ENCODE results near the gene OR13J1. TPM values are rescaled to one million over a fixed set of nuclear protein-coding genes. Genes with fewer than 3 reads are reported as not detected.
A peak's percentile ranks its signal among the peaks of the same experiment; 100 is the strongest.

OR13J1 gene
- total RNA-seq, 1 donor from 2014 or later, result not detected

- H3K27ac Mint-ChIP-seq (ENCODE audit: unreplicated experiment), result peak within 1 kb of the TSS; percentile 89
Observed at GRCh38 chr9:35828716-35829083, 41.5 kb downstream of the OR13J1 start, which contains the start of gene FAM221B. FAM221B (minus strand) TSS chr9:35828732; CDS start chr9:35826161, 2,571 bp downstream.

GRCh38 chr9:35827486-35827885 is 42.7 kb downstream of the OR13J1 start:
- no peak for DNase-seq (ENCODE audit: low read depth, low spot score)
- no peak overlapping the region for H3K27ac Mint-ChIP-seq (ENCODE audit: unreplicated experiment)
- TF ChIP-seq CTCF (conservative IDR thresholded peaks at IDR 0.05), result no peak
- H3K4me1 Mint-ChIP-seq, result peaks cover 44% of the 10 kb centered on the region
- no peaks in the 10 kb centered on the region for H3K27me3 Mint-ChIP-seq (ENCODE audit: low read depth)
- no peaks in the 10 kb centered on the region for H3K36me3 Mint-ChIP-seq (ENCODE audit: low read depth)
- H3K9me3 Mint-ChIP-seq, result no peaks in the 10 kb centered on the region
- H3K4me3 Mint-ChIP-seq, result peak overlapping the region; percentile 1

More at GRCh38 chr9:35828716-35829083, 41.5 kb downstream of the OR13J1 start, which contains the start of gene FAM221B:
- no peaks in the 10 kb centered on the region for H3K36me3 Mint-ChIP-seq (ENCODE audit: low read depth)
- no peak for TF ChIP-seq CTCF (conservative IDR thresholded peaks at IDR 0.05)
- H3K27me3 Mint-ChIP-seq (ENCODE audit: low read depth), result no peaks in the 10 kb centered on the region
- H3K4me3 Mint-ChIP-seq, result peak within 1 kb of the TSS; percentile 89
- DNase-seq (ENCODE audit: low read depth, low spot score), result peak; percentile 62
- H3K9me3 Mint-ChIP-seq, result no peaks in the 10 kb centered on the region
- H3K4me1 Mint-ChIP-seq, result peaks cover 48% of the 10 kb centered on the region

GRCh38 chr9:35826071-35826701 is 44.0 kb downstream of the OR13J1 start:
- Mint-ChIP-seq H3K4me3 (peak overlapping the region; percentile 80), H3K27me3 (ENCODE audit: low read depth) (no peaks in the 10 kb centered on the region), H3K9me3 (no peaks in the 10 kb centered on the region), H3K4me1 (peaks cover 32% of the 10 kb centered on the region), H3K27ac (ENCODE audit: unreplicated experiment) (no peak overlapping the region), H3K36me3 (ENCODE audit: low read depth) (no peaks in the 10 kb centered on the region)
- TF ChIP-seq CTCF (conservative IDR thresholded peaks at IDR 0.05), result peak; percentile 67
- no peak for DNase-seq (ENCODE audit: low read depth, low spot score)

- Mint-ChIP-seq H3K4me1 (peaks cover 5% of the 10 kb centered on the region), H3K27me3 (ENCODE audit: low read depth) (no peaks in the 10 kb centered on the region), H3K9me3 (no peaks in the 10 kb centered on the region), H3K27ac (ENCODE audit: unreplicated experiment) (no peak overlapping the region), H3K36me3 (ENCODE audit: low read depth) (no peaks in the 10 kb centered on the region), H3K4me3 (no peak overlapping the region)
- no peak for DNase-seq (ENCODE audit: low read depth, low spot score)
- TF ChIP-seq CTCF (conservative IDR thresholded peaks at IDR 0.05), result no peak
Observed at GRCh38 chr9:35822926-35823325, 47.3 kb downstream of the OR13J1 start.

- Mint-ChIP-seq H3K27ac (ENCODE audit: unreplicated experiment) (no peak overlapping the region), H3K4me1 (peaks cover 13% of the 10 kb centered on the region), H3K9me3 (no peaks in the 10 kb centered on the region), H3K27me3 (ENCODE audit: low read depth) (no peaks in the 10 kb centered on the region), H3K4me3 (peak overlapping the region; percentile 4), H3K36me3 (ENCODE audit: low read depth) (no peaks in the 10 kb centered on the region)
- DNase-seq (ENCODE audit: low read depth, low spot score), result no peak
- no peak for TF ChIP-seq CTCF (conservative IDR thresholded peaks at IDR 0.05)
Observed at GRCh38 chr9:35820076-35820475, 50.1 kb downstream of the OR13J1 start.

Other genes with a start within 250 kb of the OR13J1 start
- gene SIT1, start 219.5 kb downstream of the OR13J1 start, total RNA-seq, result 0.33 TPM in 1 of 2 replicates, not detected in the other
- gene RMRP, start 212.4 kb downstream of the OR13J1 start, total RNA-seq, result 14,026 and 17,379 TPM in 2 replicates
- gene CCDC107, start 212.1 kb downstream of the OR13J1 start, total RNA-seq, result 15.4 and 17.2 TPM in 2 replicates
- gene ARHGEF39, start 205.2 kb downstream of the OR13J1 start, total RNA-seq, result 27.2 and 28.0 TPM in 2 replicates
- 0.45 and 0.63 TPM in 2 replicates for gene CA9, start 196.5 kb downstream of the OR13J1 start, total RNA-seq
- gene TPM2, start 180.5 kb downstream of the OR13J1 start, total RNA-seq, result 159 and 168 TPM in 2 replicates
- 123 and 141 TPM in 2 replicates for gene TLN1, start 138.2 kb downstream of the OR13J1 start, total RNA-seq
- gene CREB3, start 137.7 kb downstream of the OR13J1 start, total RNA-seq, result 35.3 and 35.9 TPM in 2 replicates
- gene GBA2, start 121.2 kb downstream of the OR13J1 start, total RNA-seq, result 84.9 and 95.9 TPM in 2 replicates
- 34.7 and 34.9 TPM in 2 replicates for gene RGP1, start 121.1 kb downstream of the OR13J1 start, total RNA-seq
- gene MSMP, start 116.1 kb downstream of the OR13J1 start, total RNA-seq, result not detected in 2 replicates
- 26.9 and 27.6 TPM in 2 replicates for gene NPR2, start 78.8 kb downstream of the OR13J1 start, total RNA-seq
- gene SPAG8, start 58.1 kb downstream of the OR13J1 start, total RNA-seq, result 1.4 TPM in 2 replicates
- gene HINT2, start 55.4 kb downstream of the OR13J1 start, total RNA-seq, result 54.1 and 60.1 TPM in 2 replicates
- gene FAM221B, start 41.7 kb downstream of the OR13J1 start, total RNA-seq, result 0.19 and 0.43 TPM in 2 replicates
- gene TMEM8B, start 41.2 kb downstream of the OR13J1 start, total RNA-seq, result 23.9 and 26.5 TPM in 2 replicates
- gene HRCT1, start 35.8 kb upstream of the OR13J1 start, total RNA-seq, result not detected in 2 replicates
- not detected in 2 replicates for gene SPAAR, start 39.1 kb upstream of the OR13J1 start, total RNA-seq
- not detected in 2 replicates for gene OR2S2, start 87.8 kb upstream of the OR13J1 start, total RNA-seq
- 9.4 and 9.5 TPM in 2 replicates for gene RECK, start 166.5 kb upstream of the OR13J1 start, total RNA-seq

Data from neural crest cell (in vitro differentiated cells).